Measurements from ENCODE around the gene CENPX.
A peak's percentile ranks its signal among the peaks of the same experiment; 100 is the strongest.

Gene CENPX

DNA sequence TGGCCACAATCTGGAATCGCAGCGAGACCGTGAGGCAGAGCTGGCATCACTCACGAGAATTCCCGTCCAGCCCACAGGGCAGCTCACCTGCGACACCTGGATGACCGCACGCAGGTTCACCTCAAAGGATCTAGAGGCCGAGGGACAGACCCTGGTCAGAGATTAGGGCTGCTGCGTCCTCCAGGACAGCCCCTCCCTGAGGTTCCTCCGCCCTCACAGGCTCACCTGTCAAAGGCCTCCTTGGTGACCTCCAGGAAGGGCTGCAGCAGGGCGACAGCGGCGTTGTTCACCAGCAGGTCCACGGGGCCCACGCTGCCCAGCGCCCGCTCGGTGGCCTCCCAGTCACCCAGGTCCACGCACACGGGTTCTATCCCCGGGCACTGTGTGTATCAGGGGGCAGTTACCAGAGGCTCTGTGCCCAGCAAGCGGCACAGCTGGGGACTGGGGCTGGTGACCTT is 14.0 kb upstream of the CENPX start:
- DNase-seq (ENCODE audit: low read depth): no peak
- TF ChIP-seq, protein P1, sequence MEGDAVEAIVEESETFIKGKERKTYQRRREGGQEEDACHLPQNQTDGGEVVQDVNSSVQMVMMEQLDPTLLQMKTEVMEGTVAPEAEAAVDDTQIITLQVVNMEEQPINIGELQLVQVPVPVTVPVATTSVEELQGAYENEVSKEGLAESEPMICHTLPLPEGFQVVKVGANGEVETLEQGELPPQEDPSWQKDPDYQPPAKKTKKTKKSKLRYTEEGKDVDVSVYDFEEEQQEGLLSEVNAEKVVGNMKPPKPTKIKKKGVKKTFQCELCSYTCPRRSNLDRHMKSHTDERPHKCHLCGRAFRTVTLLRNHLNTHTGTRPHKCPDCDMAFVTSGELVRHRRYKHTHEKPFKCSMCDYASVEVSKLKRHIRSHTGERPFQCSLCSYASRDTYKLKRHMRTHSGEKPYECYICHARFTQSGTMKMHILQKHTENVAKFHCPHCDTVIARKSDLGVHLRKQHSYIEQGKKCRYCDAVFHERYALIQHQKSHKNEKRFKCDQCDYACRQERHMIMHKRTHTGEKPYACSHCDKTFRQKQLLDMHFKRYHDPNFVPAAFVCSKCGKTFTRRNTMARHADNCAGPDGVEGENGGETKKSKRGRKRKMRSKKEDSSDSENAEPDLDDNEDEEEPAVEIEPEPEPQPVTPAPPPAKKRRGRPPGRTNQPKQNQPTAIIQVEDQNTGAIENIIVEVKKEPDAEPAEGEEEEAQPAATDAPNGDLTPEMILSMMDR (conservative IDR thresholded peaks at IDR 0.05; ENCODE audit: low read length): no peak
- H3K4me3 ChIP-seq (ENCODE audit: low read length): peak overlapping the region; percentile 73

DNA sequence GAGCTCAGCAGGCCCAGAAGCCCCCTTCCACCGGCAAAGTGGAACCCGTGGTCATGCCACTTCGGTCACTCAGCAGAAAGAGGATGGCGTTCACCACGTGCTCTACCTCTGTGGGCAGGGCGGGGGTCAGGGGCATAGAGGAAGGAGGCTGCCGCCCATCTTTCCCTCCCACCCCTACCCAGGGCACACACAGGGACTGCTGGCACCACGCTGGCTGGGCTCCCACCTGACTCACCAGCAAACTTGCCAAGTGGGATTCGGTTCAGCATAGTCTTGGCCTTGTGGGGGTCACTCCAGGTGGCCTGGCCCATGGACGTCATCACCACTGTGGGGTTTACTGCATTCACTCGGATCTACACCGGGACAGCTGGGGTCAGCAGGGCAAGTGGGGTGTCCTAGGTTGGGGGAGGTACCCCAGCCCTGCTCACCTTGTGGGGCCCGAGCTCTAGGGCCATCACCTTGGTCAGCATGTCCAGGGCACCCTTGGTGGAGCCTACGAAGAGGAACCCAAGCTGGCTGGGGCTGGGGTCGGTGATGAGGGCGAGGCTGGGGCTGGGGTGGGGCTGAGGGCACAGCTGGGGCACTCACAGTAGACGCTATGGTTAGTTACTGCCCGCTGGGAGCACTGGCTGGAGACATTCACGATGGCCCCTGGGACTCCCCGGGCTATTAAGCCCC is 13.4 kb upstream of the CENPX start:
- DNase-seq (ENCODE audit: low read depth): no peak
- TF ChIP-seq, protein P1 (conservative IDR thresholded peaks at IDR 0.05; ENCODE audit: low read length): no peak
- peak overlapping the region; percentile 73 for H3K4me3 ChIP-seq (ENCODE audit: low read length)

DNA sequence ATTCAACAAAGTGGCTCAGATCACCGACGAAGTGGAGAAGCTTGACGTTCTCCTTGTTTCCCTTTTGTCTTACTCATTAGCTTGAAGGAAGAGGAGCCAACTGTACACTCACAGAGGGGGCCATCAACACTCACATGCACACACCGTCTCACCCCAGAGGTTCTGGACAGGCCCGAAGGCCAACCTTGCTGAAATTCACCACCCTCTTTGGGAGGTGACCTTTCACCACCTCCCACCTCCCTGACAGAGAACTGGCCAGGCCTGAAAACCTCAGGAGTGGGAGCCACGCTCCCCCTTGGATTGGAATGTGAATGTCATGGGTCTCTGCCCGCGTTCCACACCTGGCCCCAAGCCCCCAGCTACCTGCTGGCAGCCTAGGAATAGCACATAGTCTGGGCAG is 12.8 kb upstream of the CENPX start:
- no peak overlapping the region for H3K4me3 ChIP-seq (ENCODE audit: low read length)
- no peak for DNase-seq (ENCODE audit: low read depth)
- TF ChIP-seq, protein P1 (conservative IDR thresholded peaks at IDR 0.05; ENCODE audit: low read length): no peak

DNA sequence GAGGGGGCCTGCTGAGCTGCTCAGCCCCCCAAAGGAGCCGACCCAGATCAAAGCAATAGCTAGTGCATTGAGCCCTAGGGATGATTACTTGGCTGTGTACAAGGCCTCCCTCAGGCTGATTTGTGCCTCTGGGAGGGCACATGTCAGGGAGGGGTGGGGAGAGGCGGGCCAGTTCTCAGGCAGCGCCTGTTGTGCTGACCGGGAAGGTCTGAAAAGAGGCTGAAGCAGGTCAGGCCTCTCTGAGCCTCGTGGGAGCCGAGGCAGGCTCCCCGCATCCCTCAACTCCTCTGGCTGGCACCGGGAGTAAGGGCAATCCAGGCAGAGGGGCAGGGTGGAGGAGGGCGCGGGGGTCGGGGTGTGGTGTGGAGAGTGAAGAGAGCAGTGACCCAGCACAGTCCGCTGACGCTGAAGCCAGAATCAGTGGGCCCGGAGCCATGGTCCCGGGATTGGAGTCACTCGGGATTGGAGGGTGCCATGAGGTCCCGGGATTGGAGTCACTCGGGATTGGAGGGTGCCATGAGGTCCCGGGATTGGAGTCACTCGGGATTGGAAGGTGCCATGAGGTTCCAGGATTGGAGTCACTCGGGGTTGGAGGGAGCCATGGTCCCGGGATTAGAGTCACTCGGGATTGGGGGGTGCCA is 11.8 kb upstream of the CENPX start:
- TF ChIP-seq, protein P1 (conservative IDR thresholded peaks at IDR 0.05; ENCODE audit: low read length): no peak
- no peak for DNase-seq (ENCODE audit: low read depth)
- H3K4me3 ChIP-seq (ENCODE audit: low read length): no peak overlapping the region

DNA sequence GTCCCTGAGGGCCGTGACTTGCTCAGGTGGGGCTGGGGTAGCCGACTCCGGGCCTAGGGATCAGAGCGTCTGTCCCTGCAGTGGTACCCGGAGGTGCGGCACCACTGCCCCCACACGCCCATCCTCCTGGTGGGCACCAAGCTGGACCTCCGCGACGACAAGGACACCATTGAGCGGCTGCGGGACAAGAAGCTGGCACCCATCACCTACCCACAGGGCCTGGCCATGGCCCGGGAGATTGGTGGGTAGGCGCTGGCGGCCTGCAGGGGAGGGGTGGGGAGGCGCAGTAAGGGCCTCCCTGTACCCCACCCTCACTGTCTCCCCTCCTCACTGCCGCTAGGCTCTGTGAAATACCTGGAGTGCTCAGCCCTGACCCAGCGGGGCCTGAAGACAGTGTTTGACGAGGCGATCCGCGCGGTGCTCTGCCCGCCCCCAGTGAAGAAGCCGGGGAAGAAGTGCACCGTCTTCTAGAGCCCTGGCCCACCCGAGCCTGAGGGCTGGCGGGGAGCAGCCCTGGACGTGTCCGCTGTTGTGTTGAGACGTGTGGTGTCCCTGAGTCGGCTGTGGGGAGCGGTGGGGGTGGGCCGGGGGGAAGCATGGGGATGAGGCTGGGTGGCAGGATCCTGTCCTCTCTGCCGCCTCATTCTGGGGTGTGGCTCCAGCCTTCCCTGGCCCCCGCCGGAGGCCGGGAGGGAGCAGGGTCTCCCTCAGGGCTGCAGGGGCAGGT is 10.8 kb upstream of the CENPX start:
- DNase-seq (ENCODE audit: low read depth): no peak
- no peak overlapping the region for H3K4me3 ChIP-seq (ENCODE audit: low read length)
- TF ChIP-seq, protein P1 (conservative IDR thresholded peaks at IDR 0.05; ENCODE audit: low read length): no peak

DNA sequence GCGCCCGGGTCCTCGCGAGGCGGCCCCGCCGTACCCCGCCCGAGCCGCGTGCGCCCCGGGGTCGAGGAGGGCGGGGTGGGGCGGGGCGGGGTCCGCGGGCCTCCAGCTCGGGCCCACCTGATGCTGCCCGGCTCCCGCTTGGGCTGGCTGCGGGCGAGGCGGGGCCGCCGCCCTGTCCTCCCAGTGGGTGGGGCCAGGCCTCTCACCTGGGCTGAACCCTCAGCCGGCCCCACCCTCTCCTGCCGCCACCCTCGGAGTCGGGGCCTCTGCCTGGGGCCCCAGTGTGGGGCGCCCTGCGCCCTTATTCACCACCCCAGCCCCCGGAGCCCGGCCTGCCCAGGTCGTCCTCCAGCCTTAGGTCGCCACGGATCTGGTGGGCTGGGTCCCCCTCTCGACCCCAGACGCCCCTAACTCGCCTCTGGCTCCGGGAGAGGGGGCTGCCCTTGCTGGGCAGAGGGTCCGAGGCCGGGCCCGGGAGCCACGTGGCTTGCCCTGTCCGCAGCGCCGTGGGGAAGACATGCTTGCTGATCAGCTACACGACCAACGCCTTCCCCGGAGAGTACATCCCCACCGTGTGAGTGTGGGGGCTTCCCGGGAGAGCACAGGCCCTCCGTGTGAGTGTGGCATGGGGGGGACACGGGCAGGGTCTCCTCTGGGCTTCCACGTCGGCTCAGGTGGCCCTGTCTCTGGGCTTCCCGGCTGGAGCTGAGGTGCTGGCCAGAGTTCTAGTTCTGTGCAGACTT is 9.4 kb upstream of the CENPX start:
- TF ChIP-seq, protein P1 (conservative IDR thresholded peaks at IDR 0.05; ENCODE audit: low read length): no peak
- no peak for DNase-seq (ENCODE audit: low read depth)
- peak overlapping the region; percentile 33 for H3K4me3 ChIP-seq (ENCODE audit: low read length)
